ENCODE results near the gene GTF2H3.

Gene GTF2H3

GRCh38 chr12:123686636-123687190 is 53.1 kb downstream of the GTF2H3 start:
- Histone ChIP-seq H3K79me1 (ENCODE audit: low read length) (no peaks in the 10 kb centered on the region), H3K4me3 (ENCODE audit: low read depth, low read length) (no peak overlapping the region), H2BK12ac (ENCODE audit: low read length) (no peak overlapping the region), H2AFZ (ENCODE audit: insufficient read depth, low read length, poor library complexity) (no peak overlapping the region), H2BK120ac (ENCODE audit: insufficient read depth, low read length, poor library complexity) (no peak overlapping the region), H4K12ac (ENCODE audit: low read depth, low read length) (no peak overlapping the region), H3K4ac (ENCODE audit: low read depth, low read length) (no peak overlapping the region), H3K14ac (ENCODE audit: low read length) (no peak overlapping the region), H3K4me2 (ENCODE audit: low read length) (no peak overlapping the region), H3K27ac (ENCODE audit: low read depth, low read length) (no peak overlapping the region), H3K27me3 (ENCODE audit: insufficient read depth, low read length) (no peaks in the 10 kb centered on the region), H4K8ac (ENCODE audit: low read depth, low read length) (no peak overlapping the region), H3K9me3 (ENCODE audit: insufficient read depth, low read depth, low read length) (no peaks in the 10 kb centered on the region), H2BK5ac (ENCODE audit: low read depth, low read length, poor library complexity) (no peak overlapping the region), H3K36me3 (ENCODE audit: control insufficient read depth in 1 of 2, insufficient read depth in 2 of 2, low read length in 2 of 2) (peaks cover 14 to 17% of the 10 kb centered on the region in 2 experiments), H3K79me2 (ENCODE audit: control insufficient read depth, insufficient read depth, low read length, poor library complexity) (no peaks in the 10 kb centered on the region), H3K18ac (ENCODE audit: low read length) (no peak overlapping the region), H3K9ac (ENCODE audit: low read length) (no peak overlapping the region), H2AK5ac (ENCODE audit: low read length) (no peak overlapping the region), H4K91ac (ENCODE audit: low read depth, low read length) (no peak overlapping the region), H3K4me1 (ENCODE audit: control insufficient read depth in 1 of 2, insufficient read depth in 2 of 2, low read length in 2 of 2) (no peaks in the 10 kb centered on the region), H3K23ac (ENCODE audit: low read length) (no peak overlapping the region)
- no CpG with 5 or more reads among the region's 18 CpGs for WGBS (ENCODE audit: extremely low coverage, insufficient coverage, insufficient read length)
- no peak for DNase-seq

- no peak overlapping the region for H4K12ac ChIP-seq (ENCODE audit: low read depth, low read length)
- no peak overlapping the region for H2AK5ac ChIP-seq (ENCODE audit: low read length)
- H3K23ac ChIP-seq (ENCODE audit: low read length): no peak overlapping the region
- H3K4me2 ChIP-seq (ENCODE audit: low read length): no peak overlapping the region
- H3K27me3 ChIP-seq (ENCODE audit: insufficient read depth, low read length): no peaks in the 10 kb centered on the region
- H4K91ac ChIP-seq (ENCODE audit: low read depth, low read length): no peak overlapping the region
- no peak for DNase-seq
- H3K14ac ChIP-seq (ENCODE audit: low read length): no peak overlapping the region
- H3K79me2 ChIP-seq (ENCODE audit: control insufficient read depth, insufficient read depth, low read length, poor library complexity): no peaks in the 10 kb centered on the region
- no peaks in the 10 kb centered on the region for H3K4me1 ChIP-seq (ENCODE audit: control insufficient read depth in 1 of 2, insufficient read depth in 2 of 2, low read length in 2 of 2)
- H3K18ac ChIP-seq (ENCODE audit: low read length): no peak overlapping the region
- no peak overlapping the region for H2BK120ac ChIP-seq (ENCODE audit: insufficient read depth, low read length, poor library complexity)
- peaks cover 15 to 16% of the 10 kb centered on the region in 2 experiments for H3K36me3 ChIP-seq (ENCODE audit: control insufficient read depth in 1 of 2, insufficient read depth in 2 of 2, low read length in 2 of 2)
- no peak overlapping the region for H3K9ac ChIP-seq (ENCODE audit: low read length)
- H3K9me3 ChIP-seq (ENCODE audit: insufficient read depth, low read depth, low read length): no peaks in the 10 kb centered on the region
- WGBS (ENCODE audit: extremely low coverage, insufficient coverage, insufficient read length): no CpG with 5 or more reads among the region's 8 CpGs
- H3K4me3 ChIP-seq (ENCODE audit: low read depth, low read length): no peak overlapping the region
- H2AFZ ChIP-seq (ENCODE audit: insufficient read depth, low read length, poor library complexity): no peak overlapping the region
- H3K79me1 ChIP-seq (ENCODE audit: low read length): no peaks in the 10 kb centered on the region
- no peak overlapping the region for H4K8ac ChIP-seq (ENCODE audit: low read depth, low read length)
- no peak overlapping the region for H2BK5ac ChIP-seq (ENCODE audit: low read depth, low read length, poor library complexity)
- no peak overlapping the region for H3K4ac ChIP-seq (ENCODE audit: low read depth, low read length)
- H2BK12ac ChIP-seq (ENCODE audit: low read length): no peak overlapping the region
- H3K27ac ChIP-seq (ENCODE audit: low read depth, low read length): no peak overlapping the region
Observed at GRCh38 chr12:123690191-123690840, 56.7 kb downstream of the GTF2H3 start.

GRCh38 chr12:123696207-123696606 is 62.6 kb downstream of the GTF2H3 start:
- peak in 1 of 2 donors; percentile 50 for DNase-seq
- H4K91ac ChIP-seq (ENCODE audit: low read depth, low read length): no peak overlapping the region
- H3K4ac ChIP-seq (ENCODE audit: low read depth, low read length): no peak overlapping the region
- no peaks in the 10 kb centered on the region for H3K79me2 ChIP-seq (ENCODE audit: control insufficient read depth, insufficient read depth, low read length, poor library complexity)
- H3K27me3 ChIP-seq (ENCODE audit: insufficient read depth, low read length): no peaks in the 10 kb centered on the region
- no peaks in the 10 kb centered on the region for H3K4me1 ChIP-seq (ENCODE audit: control insufficient read depth in 1 of 2, insufficient read depth in 2 of 2, low read length in 2 of 2)
- no peak overlapping the region for H3K4me3 ChIP-seq (ENCODE audit: low read depth, low read length)
- H3K23ac ChIP-seq (ENCODE audit: low read length): no peak overlapping the region
- no peak overlapping the region for H2BK120ac ChIP-seq (ENCODE audit: insufficient read depth, low read length, poor library complexity)
- H3K27ac ChIP-seq (ENCODE audit: low read depth, low read length): no peak overlapping the region
- H2BK5ac ChIP-seq (ENCODE audit: low read depth, low read length, poor library complexity): no peak overlapping the region
- H4K12ac ChIP-seq (ENCODE audit: low read depth, low read length): no peak overlapping the region
- no peaks in the 10 kb centered on the region for H3K79me1 ChIP-seq (ENCODE audit: low read length)
- peaks cover 10 to 22% of the 10 kb centered on the region in 2 experiments for H3K36me3 ChIP-seq (ENCODE audit: control insufficient read depth in 1 of 2, insufficient read depth in 2 of 2, low read length in 2 of 2)
- no peak overlapping the region for H3K4me2 ChIP-seq (ENCODE audit: low read length)
- H3K18ac ChIP-seq (ENCODE audit: low read length): no peak overlapping the region
- H3K9me3 ChIP-seq (ENCODE audit: insufficient read depth, low read depth, low read length): no peaks in the 10 kb centered on the region
- H2AK5ac ChIP-seq (ENCODE audit: low read length): no peak overlapping the region
- no peak overlapping the region for H2AFZ ChIP-seq (ENCODE audit: insufficient read depth, low read length, poor library complexity)
- H3K14ac ChIP-seq (ENCODE audit: low read length): no peak overlapping the region
- WGBS (ENCODE audit: extremely low coverage, insufficient coverage, insufficient read length): no CpG with 5 or more reads among the region's 8 CpGs
- no peak overlapping the region for H4K8ac ChIP-seq (ENCODE audit: low read depth, low read length)
- no peak overlapping the region for H3K9ac ChIP-seq (ENCODE audit: low read length)
- no peak overlapping the region for H2BK12ac ChIP-seq (ENCODE audit: low read length)

GRCh38 chr12:123696646-123697045 is 63.0 kb downstream of the GTF2H3 start:
- H3K23ac ChIP-seq (ENCODE audit: low read length): no peak overlapping the region
- H3K4ac ChIP-seq (ENCODE audit: low read depth, low read length): no peak overlapping the region
- H2BK5ac ChIP-seq (ENCODE audit: low read depth, low read length, poor library complexity): no peak overlapping the region
- no peak overlapping the region for H4K12ac ChIP-seq (ENCODE audit: low read depth, low read length)
- no CpG with 5 or more reads among the region's 4 CpGs for WGBS (ENCODE audit: extremely low coverage, insufficient coverage, insufficient read length)
- no peak overlapping the region for H3K4me2 ChIP-seq (ENCODE audit: low read length)
- H3K4me3 ChIP-seq (ENCODE audit: low read depth, low read length): no peak overlapping the region
- H4K91ac ChIP-seq (ENCODE audit: low read depth, low read length): no peak overlapping the region
- H3K14ac ChIP-seq (ENCODE audit: low read length): no peak overlapping the region
- no peaks in the 10 kb centered on the region for H3K79me1 ChIP-seq (ENCODE audit: low read length)
- H3K18ac ChIP-seq (ENCODE audit: low read length): no peak overlapping the region
- peak in 1 of 2 donors; percentile 24 for DNase-seq
- H2BK120ac ChIP-seq (ENCODE audit: insufficient read depth, low read length, poor library complexity): no peak overlapping the region
- H3K27ac ChIP-seq (ENCODE audit: low read depth, low read length): no peak overlapping the region
- no peak overlapping the region for H2BK12ac ChIP-seq (ENCODE audit: low read length)
- H3K79me2 ChIP-seq (ENCODE audit: control insufficient read depth, insufficient read depth, low read length, poor library complexity): no peaks in the 10 kb centered on the region
- no peak overlapping the region for H4K8ac ChIP-seq (ENCODE audit: low read depth, low read length)
- peaks cover 10 to 20% of the 10 kb centered on the region in 2 experiments for H3K36me3 ChIP-seq (ENCODE audit: control insufficient read depth in 1 of 2, insufficient read depth in 2 of 2, low read length in 2 of 2)
- no peak overlapping the region for H2AFZ ChIP-seq (ENCODE audit: insufficient read depth, low read length, poor library complexity)
- H3K9me3 ChIP-seq (ENCODE audit: insufficient read depth, low read depth, low read length): no peaks in the 10 kb centered on the region
- no peak overlapping the region for H2AK5ac ChIP-seq (ENCODE audit: low read length)
- H3K9ac ChIP-seq (ENCODE audit: low read length): no peak overlapping the region
- H3K4me1 ChIP-seq (ENCODE audit: control insufficient read depth in 1 of 2, insufficient read depth in 2 of 2, low read length in 2 of 2): no peaks in the 10 kb centered on the region
- no peaks in the 10 kb centered on the region for H3K27me3 ChIP-seq (ENCODE audit: insufficient read depth, low read length)
